DND-41 (cell line): ENCODE measurements around the gene GRID2IP.

ENCODE experiments used
- ATAC-seq: fragments of 200-7000 bp; cut with Tn5 transposase; 3 replicates; pipeline ENCODE4 v1.9.1; 2021; ENCODE audit warnings: low read depth; ENCODE audit not compliant: insufficient read depth
- DNase-seq: peaks from one replicate; pipeline ENCODE4 v3.0.0-alpha.2; 2020
- H2AFZ ChIP-seq: 2 replicates; pipeline ENCODE4 v1.6.0; 2012; ENCODE audit warnings: low read depth, low read length
- H3K27ac ChIP-seq: 2 replicates; pipeline ENCODE4 v1.5.1; 2012; ENCODE audit warnings: low read length, inconsistent platforms
- H3K27me3 ChIP-seq: fragments of 200-600 bp; sonication (generic); 2 replicates; pipeline ENCODE4 v1.6.0; 2012; ENCODE audit warnings: low read length, mild to moderate bottlenecking, inconsistent platforms; ENCODE audit not compliant: insufficient read depth, poor library complexity
- H3K36me3 ChIP-seq: 2 replicates; pipeline ENCODE4 v1.5.1; 2012; ENCODE audit warnings: low read length, inconsistent platforms; ENCODE audit not compliant: insufficient read depth
- H3K4me1 ChIP-seq: 2 replicates; pipeline ENCODE4 v1.5.1; 2012; ENCODE audit warnings: mild to moderate bottlenecking, low read length; ENCODE audit not compliant: insufficient read depth
- H3K4me2 ChIP-seq: 2 replicates; pipeline ENCODE4 v1.6.0; 2012; ENCODE audit warnings: mild to moderate bottlenecking, moderate library complexity, low read length, inconsistent platforms; ENCODE audit not compliant: insufficient read depth
- H3K4me3 ChIP-seq, 2 experiments: fragments of 200-600 bp in 1 of 2; shearing (Covaris generic) in 1 of 2; 2 replicates each; pipeline ENCODE4 v1.5.1; 2012 to 2016; ENCODE audit warnings: inconsistent platforms in 2 of 2, low read length in 2 of 2, mild to moderate bottlenecking in 2 of 2, low read depth in 1 of 2, moderate library complexity in 1 of 2
- H3K79me2 ChIP-seq: 2 replicates; pipeline ENCODE4 v1.6.0; 2012; ENCODE audit warnings: low read length, inconsistent platforms; ENCODE audit not compliant: insufficient read depth
- H3K9ac ChIP-seq: 2 replicates; pipeline ENCODE4 v1.6.0; 2012; ENCODE audit warnings: low read depth, mild to moderate bottlenecking, inconsistent platforms, low read length, moderate library complexity
- H3K9me3 ChIP-seq: 2 replicates; pipeline ENCODE4 v1.5.1; 2012; ENCODE audit warnings: low read length, moderate library complexity, mild to moderate bottlenecking, inconsistent platforms; ENCODE audit not compliant: insufficient read depth, severe bottlenecking
- H4K20me1 ChIP-seq: 2 replicates; pipeline ENCODE4 v1.6.0; 2012; ENCODE audit warnings: low read length; ENCODE audit not compliant: insufficient read depth
- CTCF ChIP-seq: IDR thresholded peaks from 2 replicates; pipeline ENCODE4 v1.5.1; 2012; ENCODE audit warnings: borderline replicate concordance, low read length, moderate library complexity, mild to moderate bottlenecking; ENCODE audit not compliant: poor library complexity, severe bottlenecking; ENCODE audit errors: extremely low read depth
- EZH2 ChIP-seq: IDR thresholded peaks from 3 replicates; pipeline ENCODE4 v1.6.1; 2012; ENCODE audit warnings: borderline replicate concordance, low read depth, mild to moderate bottlenecking, moderate library complexity, low read length, inconsistent platforms; ENCODE audit not compliant: severe bottlenecking

GRID2IP gene

GRCh38 chr7:6516387-6516983 lies 34.8 kb downstream of the GRID2IP start:
- no peaks in the 10 kb centered on the region for H3K27me3 ChIP-seq
- H3K4me2 ChIP-seq: peak overlapping the region; percentile 79
- peak; percentile 85 for ATAC-seq
- DNase-seq: peak; percentile 73
- peak overlapping the region; percentile 34; the same call in 1 of the 2 replicates for H3K9ac ChIP-seq
- peak overlapping the region; percentile 4 to 55; a peak in 3 of 4 replicates for H3K4me3 ChIP-seq
- H3K4me1 ChIP-seq: peaks cover 7% of the 10 kb centered on the region
- no peaks in the 10 kb centered on the region for H4K20me1 ChIP-seq
- H3K79me2 ChIP-seq: no peaks in the 10 kb centered on the region
- H3K9me3 ChIP-seq: no peaks in the 10 kb centered on the region
- no peaks in the 10 kb centered on the region for H3K36me3 ChIP-seq
- H2AFZ ChIP-seq: peak overlapping the region; percentile 80
- peak; percentile 90 for TF ChIP-seq CTCF
- TF ChIP-seq EZH2: no peak
- H3K27ac ChIP-seq: no peak overlapping the region

GRCh38 chr7:6513541-6513940 lies 37.7 kb downstream of the GRID2IP start:
- H3K27ac ChIP-seq: no peak overlapping the region
- no peak overlapping the region for H3K9ac ChIP-seq
- no peak overlapping the region for H3K4me2 ChIP-seq
- no peaks in the 10 kb centered on the region for H3K9me3 ChIP-seq
- H2AFZ ChIP-seq: no peak overlapping the region
- no peak overlapping the region for H3K4me3 ChIP-seq
- ATAC-seq (no peak), DNase-seq (no peak)
- H4K20me1 ChIP-seq: no peaks in the 10 kb centered on the region
- H3K27me3 ChIP-seq: no peaks in the 10 kb centered on the region
- no peaks in the 10 kb centered on the region for H3K36me3 ChIP-seq
- H3K4me1 ChIP-seq: peaks cover 7% of the 10 kb centered on the region
- TF ChIP-seq EZH2 (no peak), CTCF (no peak)
- no peaks in the 10 kb centered on the region for H3K79me2 ChIP-seq

DNA sequence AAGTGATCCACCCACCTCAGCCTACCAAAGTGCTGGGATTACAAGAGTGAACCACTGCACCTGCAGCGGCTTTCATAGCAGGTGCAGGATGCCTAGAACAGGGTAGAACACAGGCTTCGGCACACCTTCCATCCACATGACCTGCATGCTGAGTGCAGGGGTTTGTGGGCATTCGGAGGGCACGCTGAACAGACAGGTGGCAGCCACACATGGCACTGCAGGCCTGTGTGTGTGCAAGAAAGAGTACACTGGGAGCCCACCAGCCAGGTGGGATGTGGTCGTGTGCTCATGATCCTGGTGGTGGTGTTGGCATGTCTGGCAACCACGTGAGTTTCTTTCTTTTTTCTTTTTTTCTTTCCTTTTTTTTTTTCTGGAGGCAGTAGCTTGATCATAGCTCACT lies 38.4 kb downstream of the GRID2IP start:
- ATAC-seq: no peak
- H3K9me3 ChIP-seq: no peaks in the 10 kb centered on the region

More for the DNA sequence above, 38.4 kb downstream of the GRID2IP start:
- Histone ChIP-seq H3K4me3 (no peak overlapping the region), H3K27me3 (no peaks in the 10 kb centered on the region), H3K36me3 (no peaks in the 10 kb centered on the region), H2AFZ (no peak overlapping the region), H3K4me1 (peaks cover 7% of the 10 kb centered on the region), H4K20me1 (no peaks in the 10 kb centered on the region), H3K4me2 (no peak overlapping the region), H3K79me2 (no peaks in the 10 kb centered on the region), H3K9ac (no peak overlapping the region), H3K27ac (no peak overlapping the region)
- TF ChIP-seq EZH2 (no peak), CTCF (no peak)
- DNase-seq: no peak
